CD1c-positive myeloid dendritic cell (primary cell): ENCODE measurements around the gene ST6GAL2.

Experiments
- DNase-seq: peaks from one replicate; pipeline ENCODE4 v3.0.0-alpha.2; 2016; ENCODE audit errors: extremely low spot score

The ST6GAL2 gene

GRCh38 chr2:106828119-106828518 lies 57.8 kb downstream of the ST6GAL2 start:
- no peak for DNase-seq

GRCh38 chr2:106827158-106827557 lies 58.8 kb downstream of the ST6GAL2 start:
- no peak for DNase-seq

- DNase-seq = no peak
These were observed 60.8 kb downstream of the ST6GAL2 start for GRCh38 chr2:106825161-106825560.

GRCh38 chr2:106816974-106817373 lies 69.0 kb downstream of the ST6GAL2 start:
- no peak for DNase-seq

- no peak for DNase-seq
These were observed 73.1 kb downstream of the ST6GAL2 start for GRCh38 chr2:106812841-106813240.

- no peak for DNase-seq
These were observed 73.6 kb downstream of the ST6GAL2 start for GRCh38 chr2:106812383-106812782.

GRCh38 chr2:106805716-106806115 lies 80.3 kb downstream of the ST6GAL2 start:
- DNase-seq = no peak

- no peak for DNase-seq
These were observed 81.8 kb downstream of the ST6GAL2 start for GRCh38 chr2:106804161-106804560.

GRCh38 chr2:106800976-106801655 lies 84.9 kb downstream of the ST6GAL2 start:
- DNase-seq = no peak

- DNase-seq = no peak
These were observed 85.8 kb downstream of the ST6GAL2 start for GRCh38 chr2:106800180-106800579.

GRCh38 chr2:106798826-106799552 lies 87.0 kb downstream of the ST6GAL2 start:
- no peak for DNase-seq

- no peak for DNase-seq
These were observed 88.5 kb downstream of the ST6GAL2 start for GRCh38 chr2:106797494-106797893.

- DNase-seq = no peak
These were observed 93.3 kb downstream of the ST6GAL2 start for GRCh38 chr2:106792671-106793070.

GRCh38 chr2:106789185-106789584 lies 96.8 kb downstream of the ST6GAL2 start:
- no peak for DNase-seq

- DNase-seq = no peak
These were observed 103.3 kb downstream of the ST6GAL2 start for GRCh38 chr2:106782681-106783080.

GRCh38 chr2:106781196-106781595 lies 104.8 kb downstream of the ST6GAL2 start:
- DNase-seq = no peak

GRCh38 chr2:106771811-106772210 lies 114.2 kb downstream of the ST6GAL2 start:
- no peak for DNase-seq

- DNase-seq = no peak
These were observed 115.0 kb downstream of the ST6GAL2 start for GRCh38 chr2:106770986-106771385.

GRCh38 chr2:106764614-106765013 lies 121.4 kb downstream of the ST6GAL2 start:
- DNase-seq = no peak

GRCh38 chr2:106759966-106760365 lies 126.0 kb downstream of the ST6GAL2 start:
- no peak for DNase-seq

- no peak for DNase-seq
These were observed 127.0 kb downstream of the ST6GAL2 start for GRCh38 chr2:106758901-106759497.
